ENCODE results near the gene HK1.

DNA sequence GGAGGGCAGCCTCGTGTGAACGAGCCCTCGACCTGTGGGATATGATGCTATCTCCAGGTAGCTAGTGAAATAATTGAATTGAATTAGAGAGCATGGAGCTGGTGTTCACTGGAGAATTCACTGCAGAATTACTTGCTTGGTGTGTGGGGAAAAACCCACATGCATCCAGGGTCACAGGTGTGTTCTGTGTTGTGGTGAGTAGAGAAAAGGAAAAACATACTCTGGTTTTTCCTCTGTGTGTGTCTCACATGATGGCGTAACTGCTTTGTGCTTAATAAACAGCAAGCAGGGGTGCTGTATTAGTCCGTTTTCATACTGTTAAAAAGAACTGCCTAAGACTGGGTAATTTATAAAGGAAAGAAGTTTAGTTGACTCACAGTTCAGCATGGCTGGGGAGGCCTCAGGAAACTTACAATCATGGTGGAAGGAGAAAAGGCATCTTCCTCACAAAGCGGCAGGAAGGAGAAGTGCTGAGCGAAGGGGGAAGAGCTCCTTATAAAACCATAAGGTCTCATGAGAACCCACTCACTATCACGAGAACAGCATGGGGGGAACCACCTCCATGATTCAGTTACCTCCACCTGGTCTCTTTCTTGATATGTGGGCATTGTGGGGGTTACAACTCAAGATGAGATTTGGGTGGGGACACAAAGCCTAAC, 75.8 kb downstream of the HK1 start:
- TF ChIP-seq, protein P1, sequence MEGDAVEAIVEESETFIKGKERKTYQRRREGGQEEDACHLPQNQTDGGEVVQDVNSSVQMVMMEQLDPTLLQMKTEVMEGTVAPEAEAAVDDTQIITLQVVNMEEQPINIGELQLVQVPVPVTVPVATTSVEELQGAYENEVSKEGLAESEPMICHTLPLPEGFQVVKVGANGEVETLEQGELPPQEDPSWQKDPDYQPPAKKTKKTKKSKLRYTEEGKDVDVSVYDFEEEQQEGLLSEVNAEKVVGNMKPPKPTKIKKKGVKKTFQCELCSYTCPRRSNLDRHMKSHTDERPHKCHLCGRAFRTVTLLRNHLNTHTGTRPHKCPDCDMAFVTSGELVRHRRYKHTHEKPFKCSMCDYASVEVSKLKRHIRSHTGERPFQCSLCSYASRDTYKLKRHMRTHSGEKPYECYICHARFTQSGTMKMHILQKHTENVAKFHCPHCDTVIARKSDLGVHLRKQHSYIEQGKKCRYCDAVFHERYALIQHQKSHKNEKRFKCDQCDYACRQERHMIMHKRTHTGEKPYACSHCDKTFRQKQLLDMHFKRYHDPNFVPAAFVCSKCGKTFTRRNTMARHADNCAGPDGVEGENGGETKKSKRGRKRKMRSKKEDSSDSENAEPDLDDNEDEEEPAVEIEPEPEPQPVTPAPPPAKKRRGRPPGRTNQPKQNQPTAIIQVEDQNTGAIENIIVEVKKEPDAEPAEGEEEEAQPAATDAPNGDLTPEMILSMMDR (IDR thresholded peaks at IDR 0.05), result no peak
- no peak for TF ChIP-seq POLR2A (IDR thresholded peaks at IDR 0.05)
